ENCODE results near the gene D2HGDH. TPM values are rescaled to one million over a fixed set of nuclear protein-coding genes. Genes with fewer than 3 reads are reported as not detected.
"Not testable (repeated sequence)": the region's sequence is repeated elsewhere in the genome, so short reads cannot be mapped to it uniquely, and the experiment has no call there.

The D2HGDH gene
- total and polyA plus RNA-seq, 7 experiments from 2014 or later = 3.5 to 49.8 (median 32.5) TPM

DNA sequence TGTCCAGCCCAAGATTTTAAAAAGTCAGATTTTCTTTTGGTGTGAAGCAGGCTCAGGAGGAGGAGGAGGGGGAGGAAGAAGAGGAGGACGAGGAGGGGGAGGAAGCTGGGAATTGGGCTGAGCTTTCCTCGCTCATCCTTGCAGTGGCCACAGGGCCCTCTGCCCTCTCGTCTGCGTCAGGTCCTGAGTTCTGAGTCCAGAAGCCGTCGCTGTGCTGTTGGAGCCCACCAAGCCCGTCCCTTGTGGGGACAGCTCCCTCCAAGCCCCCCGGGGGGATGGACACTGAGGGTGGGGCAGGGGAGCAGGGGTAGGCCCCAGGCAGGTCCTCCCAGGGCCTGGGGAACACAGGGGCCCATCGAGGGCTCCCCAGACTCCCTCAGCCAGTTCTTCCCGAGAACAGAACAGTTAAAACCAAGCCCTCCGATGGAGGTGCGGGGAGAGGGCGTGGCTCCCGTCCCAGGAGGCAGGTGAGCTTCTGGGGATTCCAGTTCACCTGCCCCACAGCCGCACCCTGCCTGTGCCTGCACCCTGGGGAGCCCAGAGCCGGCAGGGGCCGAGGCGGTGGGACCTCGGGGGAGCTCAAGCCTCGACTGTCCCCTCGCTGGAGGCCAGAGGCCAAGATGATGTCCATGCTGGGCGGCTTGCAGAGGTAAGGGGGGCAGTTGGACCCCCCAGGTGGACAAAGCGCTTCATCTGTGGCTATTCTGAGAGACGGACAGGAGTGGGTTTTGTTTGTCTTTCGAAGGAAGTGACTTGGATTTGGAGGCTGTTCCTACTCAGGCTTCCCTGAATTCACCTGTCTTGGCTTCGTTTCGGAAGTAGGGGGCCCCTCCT lies 42.1 kb downstream of the D2HGDH start, which contains the start of gene GAL3ST2:
Gene GAL3ST2, plus strand, starts transcription at position 487 of the 834 bp plus-strand sequence. Its CDS starts 134 bp downstream, at position 621.
- POLR2A ChIA-PET = no interaction called here
- H3K27me3 Mint-ChIP-seq = no peaks in the 10 kb centered on the region
- Histone ChIP-seq H3K27me3 (ENCODE audit: control insufficient read depth in 2 of 2, insufficient read depth in 2 of 2, low read length in 2 of 2) (no peaks in the 10 kb centered on the region), H3K36me3 (ENCODE audit: control insufficient read depth in 2 of 3, insufficient read depth in 3 of 3, low read length in 3 of 3) (no peaks in the 10 kb centered on the region), H3K4me3 (ENCODE audit: low read length) (no peak within 1 kb of the TSS), H3K4me1 (ENCODE audit: control insufficient read depth in 2 of 2, insufficient read depth in 2 of 2, low read length in 2 of 2) (peaks cover 8 to 10% of the 10 kb centered on the region in 2 donors), H3K27ac (ENCODE audit: low read depth, low read length) (no peak within 1 kb of the TSS), H3K9me3 (ENCODE audit: control insufficient read depth in 2 of 3, low read length in 3 of 3) (no peaks in the 10 kb centered on the region)
- ATAC-seq = no peak
- H3K27ac Mint-ChIP-seq = no peak within 1 kb of the TSS
- intact Hi-C loops (cut with micrococcal nuclease) = no loop called here
- no peaks in the 10 kb centered on the region for H3K36me3 Mint-ChIP-seq
- DNase-seq = peak in 1 of 9 donors; percentile 15
- peaks cover 6 to 14% (median 12%) of the 10 kb centered on the region in 7 donors for H3K4me1 Mint-ChIP-seq
- no peak within 1 kb of the TSS for H3K4me3 Mint-ChIP-seq
- H3K9me3 Mint-ChIP-seq = peaks cover 0 to 10% (median 2%) of the 10 kb centered on the region in 11 donors
- CTCF ChIA-PET = no interaction called here

- intact Hi-C loops (cut with micrococcal nuclease) = no loop called here
- Histone ChIP-seq H3K4me3 (ENCODE audit: low read length) (no peak overlapping the region), H3K27ac (ENCODE audit: low read depth, low read length) (no peak overlapping the region), H3K36me3 (ENCODE audit: control insufficient read depth in 2 of 3, insufficient read depth in 3 of 3, low read length in 3 of 3) (no peaks in the 10 kb centered on the region), H3K9me3 (ENCODE audit: control insufficient read depth in 2 of 3, low read length in 3 of 3) (no peaks in the 10 kb centered on the region), H3K27me3 (ENCODE audit: control insufficient read depth in 2 of 2, insufficient read depth in 2 of 2, low read length in 2 of 2) (no peaks in the 10 kb centered on the region), H3K4me1 (ENCODE audit: control insufficient read depth in 2 of 2, insufficient read depth in 2 of 2, low read length in 2 of 2) (peaks cover 5 to 8% of the 10 kb centered on the region in 2 donors)
- Mint-ChIP-seq H3K36me3 (no peaks in the 10 kb centered on the region), H3K27me3 (no peaks in the 10 kb centered on the region), H3K4me3 (no peak overlapping the region), H3K4me1 (peaks cover under 1 to 9% (median 7%) of the 10 kb centered on the region in 7 donors), H3K9me3 (peaks cover 0 to 10% (median 2%) of the 10 kb centered on the region in 11 donors), H3K27ac (no peak overlapping the region)
- ATAC-seq (no peak), DNase-seq (peak in 1 of 9 donors; percentile 6)
- POLR2A ChIA-PET = no interaction called here
- CTCF ChIA-PET = no interaction called here
These were observed 42.8 kb downstream of the D2HGDH start for GRCh38 chr2:241777170-241777685.

- CTCF ChIA-PET = interaction anchor here (0.6 kb wide), 1 partner anchor 928 kb away, joined by 3 read pairs; no protein-coding TSS in a partner anchor
- peaks cover 0 to 2% of the 10 kb centered on the region in 2 donors for H3K4me1 ChIP-seq (ENCODE audit: control insufficient read depth in 2 of 2, insufficient read depth in 2 of 2, low read length in 2 of 2)
- no peak overlapping the region for H3K27ac ChIP-seq (ENCODE audit: low read depth, low read length)
- no peaks in the 10 kb centered on the region for H3K36me3 ChIP-seq (ENCODE audit: control insufficient read depth in 2 of 3, insufficient read depth in 3 of 3, low read length in 3 of 3)
- no peak overlapping the region for H3K4me3 ChIP-seq (ENCODE audit: low read length)
- Mint-ChIP-seq H3K36me3 (no peaks in the 10 kb centered on the region), H3K27me3 (no peaks in the 10 kb centered on the region), H3K27ac (no peak overlapping the region), H3K4me1 (peaks cover 0 to 2% (median 0%) of the 10 kb centered on the region in 7 donors), H3K4me3 (no peak overlapping the region), H3K9me3 (peaks cover 0 to 10% (median 2%) of the 10 kb centered on the region in 11 donors)
- ATAC-seq (no peak), DNase-seq (peak in 1 of 9 donors; percentile 20)
- no peaks in the 10 kb centered on the region for H3K27me3 ChIP-seq (ENCODE audit: control insufficient read depth in 2 of 2, insufficient read depth in 2 of 2, low read length in 2 of 2)
- no peaks in the 10 kb centered on the region for H3K9me3 ChIP-seq (ENCODE audit: control insufficient read depth in 2 of 3, low read length in 3 of 3)
- POLR2A ChIA-PET = no interaction called here
- intact Hi-C loops (cut with micrococcal nuclease) = no loop called here
These were observed 43.5 kb downstream of the D2HGDH start for GRCh38 chr2:241777686-241778627.

DNA sequence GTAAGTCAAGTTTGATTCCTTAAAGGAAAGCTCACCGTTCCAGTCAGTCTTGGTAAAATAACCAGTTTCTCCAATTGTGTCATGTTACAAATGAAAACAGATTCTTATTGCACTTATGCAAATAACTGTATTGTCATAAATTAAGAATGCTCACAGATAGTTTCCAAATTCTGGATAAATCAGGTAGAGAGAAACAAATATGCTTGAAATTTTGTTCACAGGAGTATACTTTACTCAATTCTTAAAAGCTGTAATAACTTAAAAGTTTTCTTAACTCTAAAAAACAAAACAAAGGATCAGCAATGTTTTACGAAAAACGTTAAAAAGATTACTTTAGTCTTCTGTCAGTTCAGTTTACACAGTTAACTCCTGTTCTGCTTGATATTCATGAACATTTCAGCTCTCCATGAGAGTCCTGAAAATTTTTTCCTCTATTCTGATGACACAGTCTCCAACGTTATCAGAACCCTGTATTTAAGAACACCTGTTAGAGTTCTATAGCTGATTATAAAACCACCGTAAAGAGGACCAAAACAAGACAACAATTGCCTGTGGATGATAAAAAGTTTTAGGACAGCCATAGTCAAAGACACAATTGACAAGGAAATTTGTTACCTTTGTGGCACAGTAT lies 46.6 kb downstream of the D2HGDH start:
- intact Hi-C loops (cut with micrococcal nuclease) = no loop called here
- no peaks in the 10 kb centered on the region for H3K36me3 ChIP-seq (ENCODE audit: control insufficient read depth in 2 of 3, insufficient read depth in 3 of 3, low read length in 3 of 3)
- H3K27ac ChIP-seq (ENCODE audit: low read depth, low read length) = no peak overlapping the region
- H3K4me1 Mint-ChIP-seq = no peaks in the 10 kb centered on the region
- ATAC-seq (no peak), DNase-seq (no peak)
- H3K27me3 ChIP-seq (ENCODE audit: control insufficient read depth in 2 of 2, insufficient read depth in 2 of 2, low read length in 2 of 2) = no peaks in the 10 kb centered on the region
- ChIA-PET CTCF (no interaction called here), POLR2A (no interaction called here)
- H3K4me3 Mint-ChIP-seq = no peak overlapping the region
- H3K9me3 ChIP-seq (ENCODE audit: control insufficient read depth in 2 of 3, low read length in 3 of 3) = no peaks in the 10 kb centered on the region
- H3K4me3 ChIP-seq (ENCODE audit: low read length) = no peak overlapping the region
- H3K27me3 Mint-ChIP-seq = no peaks in the 10 kb centered on the region
- no peaks in the 10 kb centered on the region for H3K36me3 Mint-ChIP-seq
- H3K27ac Mint-ChIP-seq = no peak overlapping the region
- H3K9me3 Mint-ChIP-seq = peaks cover 0 to 10% (median 2%) of the 10 kb centered on the region in 11 donors
- H3K4me1 ChIP-seq (ENCODE audit: control insufficient read depth in 2 of 2, insufficient read depth in 2 of 2, low read length in 2 of 2) = no peaks in the 10 kb centered on the region

DNA sequence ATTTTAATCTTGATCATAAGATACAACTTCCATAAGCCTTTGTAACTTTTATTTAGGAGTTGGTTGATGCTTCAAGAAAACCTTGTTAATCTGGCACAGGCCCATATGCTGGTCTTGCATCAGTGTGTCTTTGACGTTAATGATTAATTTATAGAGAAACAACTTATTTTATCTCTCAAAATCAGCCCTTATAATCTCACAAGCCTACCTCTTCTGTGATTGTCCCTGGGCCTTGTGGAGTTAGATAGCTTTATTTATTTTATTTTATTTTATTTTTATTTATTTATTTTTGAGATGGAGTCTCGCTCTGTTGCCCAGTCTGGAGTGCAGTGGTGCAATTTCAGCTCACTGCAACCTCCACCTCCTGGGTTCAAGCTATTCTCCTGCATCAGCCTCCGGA lies 47.6 kb downstream of the D2HGDH start:
- H3K27ac ChIP-seq (ENCODE audit: low read depth, low read length); H3K4me3 Mint-ChIP-seq; H3K4me1 Mint-ChIP-seq; DNase-seq; H3K36me3 ChIP-seq (ENCODE audit: control insufficient read depth in 2 of 3, insufficient read depth in 3 of 3, low read length in 3 of 3); POLR2A ChIA-PET; ATAC-seq; H3K27ac Mint-ChIP-seq; intact Hi-C loops (cut with micrococcal nuclease); H3K4me3 ChIP-seq (ENCODE audit: low read length); H3K36me3 Mint-ChIP-seq; H3K4me1 ChIP-seq (ENCODE audit: control insufficient read depth in 2 of 2, insufficient read depth in 2 of 2, low read length in 2 of 2); H3K27me3 ChIP-seq (ENCODE audit: control insufficient read depth in 2 of 2, insufficient read depth in 2 of 2, low read length in 2 of 2); H3K9me3 ChIP-seq (ENCODE audit: control insufficient read depth in 2 of 3, low read length in 3 of 3); H3K27me3 Mint-ChIP-seq: not testable (repeated sequence)
- peaks cover 0 to 10% (median 2%) of the 10 kb centered on the region in 11 donors for H3K9me3 Mint-ChIP-seq
- CTCF ChIA-PET = interaction anchor here (0.7 kb wide), 1 partner anchor 9 kb away, joined by 3 read pairs; no protein-coding TSS in a partner anchor

DNA sequence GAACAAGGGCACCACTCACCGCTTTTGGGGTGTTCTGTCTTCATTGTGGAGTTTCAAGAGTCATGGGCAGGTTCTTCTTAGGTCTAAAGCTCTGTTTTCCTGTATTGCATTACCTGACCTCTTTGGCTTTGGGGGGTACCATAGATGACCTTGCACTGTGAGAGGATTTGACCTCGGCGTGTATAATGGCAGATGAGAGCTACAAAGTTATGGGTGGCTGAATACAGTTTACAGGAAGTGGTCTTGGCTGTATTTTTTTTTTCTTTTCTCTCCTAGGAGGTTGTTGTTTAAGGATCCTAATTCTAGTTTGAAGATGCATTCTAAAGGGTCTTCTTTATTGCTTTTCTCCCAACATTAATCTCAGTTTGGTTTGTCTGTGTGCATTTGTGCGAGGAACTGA lies 53.7 kb downstream of the D2HGDH start:
- ChIA-PET POLR2A (no interaction called here), CTCF (no interaction called here)
- H3K4me1 Mint-ChIP-seq = peaks cover 0 to 10% (median 0%) of the 10 kb centered on the region in 7 donors
- no peak overlapping the region for H3K4me3 Mint-ChIP-seq
- H3K9me3 ChIP-seq (ENCODE audit: control insufficient read depth in 2 of 3, low read length in 3 of 3) = no peaks in the 10 kb centered on the region
- DNase-seq (no peak), ATAC-seq (no peak)
- peaks cover 0 to 2% (median 0%) of the 10 kb centered on the region in 5 donors for H3K36me3 Mint-ChIP-seq
- peaks cover 0 to 6% of the 10 kb centered on the region in 2 donors for H3K4me1 ChIP-seq (ENCODE audit: control insufficient read depth in 2 of 2, insufficient read depth in 2 of 2, low read length in 2 of 2)
- H3K9me3 Mint-ChIP-seq = peaks cover 0 to 27% (median 0%) of the 10 kb centered on the region in 11 donors
- intact Hi-C loops (cut with micrococcal nuclease) = no loop called here
- H3K27me3 ChIP-seq (ENCODE audit: control insufficient read depth in 2 of 2, insufficient read depth in 2 of 2, low read length in 2 of 2) = no peaks in the 10 kb centered on the region
- H3K4me3 ChIP-seq (ENCODE audit: low read length) = no peak overlapping the region
- no peak overlapping the region for H3K27ac Mint-ChIP-seq
- peaks cover 0 to 7% (median 0%) of the 10 kb centered on the region in 5 donors for H3K27me3 Mint-ChIP-seq
- H3K36me3 ChIP-seq (ENCODE audit: control insufficient read depth in 2 of 3, insufficient read depth in 3 of 3, low read length in 3 of 3) = no peaks in the 10 kb centered on the region
- H3K27ac ChIP-seq (ENCODE audit: low read depth, low read length) = no peak overlapping the region

All from naive thymus-derived CD4-positive, alpha-beta T cell (primary cell).